ENCODE measurements around the gene POU2F1.

DNA sequence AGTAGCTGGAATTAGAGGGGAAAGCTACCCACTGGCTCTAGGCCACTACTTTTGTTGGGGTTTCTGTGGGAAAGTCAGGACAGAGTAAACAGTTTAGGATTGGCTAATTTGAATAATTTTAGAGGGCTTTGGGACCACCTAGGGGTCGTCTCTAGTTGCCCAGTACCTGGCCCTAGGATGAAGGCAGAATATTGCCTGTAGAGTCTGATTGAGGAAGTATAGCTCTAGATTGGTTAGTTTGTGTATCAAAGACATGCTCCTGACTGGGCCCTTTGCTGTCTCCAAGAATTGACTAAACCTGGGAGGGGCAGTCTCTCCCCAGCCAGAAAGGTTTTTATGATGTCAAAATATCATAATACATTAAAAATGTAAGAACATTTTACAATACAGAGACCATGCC is 142.0 kb downstream of the POU2F1 start:
- no peak for TF ChIP-seq EP300 (IDR thresholded peaks at IDR 0.05)
- TF ChIP-seq POLR2A (IDR thresholded peaks at IDR 0.05), result no peak

Measured in tibial nerve (tissue), 3 donors.